ENCODE measurements around the gene GNG7.

Gene GNG7

GRCh38 chr19:2550431-2551171 lies 151.9 kb downstream of the GNG7 start:
- Histone ChIP-seq H3K4me2 (ENCODE audit: insufficient read depth, low read length, poor library complexity, severe bottlenecking) (no peak overlapping the region), H3K27me3 (ENCODE audit: control insufficient read depth in 3 of 3, insufficient read depth in 3 of 3, low read depth in 1 of 3, low read length in 3 of 3) (no peaks in the 10 kb centered on the region), H3K4me1 (ENCODE audit: control insufficient read depth in 2 of 2, insufficient read depth in 1 of 2, low read depth in 1 of 2, low read length in 2 of 2) (peaks cover 13 to 20% of the 10 kb centered on the region in 2 donors), H4K8ac (ENCODE audit: low read depth, low read length) (peak overlapping the region; percentile 29), H3K23ac (ENCODE audit: low read depth, low read length, poor library complexity) (no peak overlapping the region), H3K14ac (ENCODE audit: low read length) (no peak overlapping the region), H4K91ac (ENCODE audit: low read depth, low read length, poor library complexity) (no peak overlapping the region), H3K9ac (ENCODE audit: low read depth, low read length, poor library complexity) (no peak overlapping the region), H2BK5ac (ENCODE audit: low read length) (peak overlapping the region; percentile 11), H3K79me1 (ENCODE audit: low read depth, low read length) (no peaks in the 10 kb centered on the region), H3K36me3 (replicated peaks in 1 of 2; ENCODE audit: control insufficient read depth in 2 of 2, insufficient read depth in 2 of 2, low read length in 2 of 2) (no peaks in the 10 kb centered on the region), H3K9me3 (replicated peaks in 1 of 2; ENCODE audit: control insufficient read depth in 2 of 2, insufficient read depth in 1 of 2, low read depth in 1 of 2, low read length in 2 of 2) (peaks cover 0 to 2% of the 10 kb centered on the region in 2 donors), H3K4me3 (ENCODE audit: low read length in 2 of 2) (no peak overlapping the region), H2BK120ac (ENCODE audit: low read depth, low read length) (peak overlapping the region; percentile 66), H2BK12ac (ENCODE audit: low read length) (peak overlapping the region; percentile 59), H2AK5ac (ENCODE audit: low read depth, low read length) (peak overlapping the region; percentile 89), H3K4ac (ENCODE audit: low read length) (no peak overlapping the region), H3K27ac (replicated peaks; ENCODE audit: low read length) (no peak overlapping the region), H2BK15ac (ENCODE audit: low read length) (peak overlapping the region; percentile 45), H3K18ac (ENCODE audit: low read length) (peak overlapping the region; percentile 60), H2AFZ (ENCODE audit: low read length) (no peak overlapping the region)
- no CpG with 5 or more reads among the region's 21 CpGs for WGBS, 2 donors (ENCODE audit: extremely low coverage in 2 of 2, insufficient read length in 2 of 2, insufficient replicate concordance in 1 of 2)
- no peak for DNase-seq (ENCODE audit: low spot score)

GRCh38 chr19:2549701-2550191 lies 152.7 kb downstream of the GNG7 start:
- Histone ChIP-seq H4K91ac (ENCODE audit: low read depth, low read length, poor library complexity) (no peak overlapping the region), H3K18ac (ENCODE audit: low read length) (no peak overlapping the region), H3K4me2 (ENCODE audit: insufficient read depth, low read length, poor library complexity, severe bottlenecking) (no peak overlapping the region), H3K9me3 (replicated peaks in 1 of 2; ENCODE audit: control insufficient read depth in 2 of 2, insufficient read depth in 1 of 2, low read depth in 1 of 2, low read length in 2 of 2) (peaks cover 0 to 2% of the 10 kb centered on the region in 2 donors), H3K23ac (ENCODE audit: low read depth, low read length, poor library complexity) (no peak overlapping the region), H3K4me3 (ENCODE audit: low read length in 2 of 2) (peak overlapping the region in 1 of 2 donors; percentile 17), H2BK120ac (ENCODE audit: low read depth, low read length) (peak overlapping the region; percentile 87), H3K9ac (ENCODE audit: low read depth, low read length, poor library complexity) (no peak overlapping the region), H3K36me3 (replicated peaks in 1 of 2; ENCODE audit: control insufficient read depth in 2 of 2, insufficient read depth in 2 of 2, low read length in 2 of 2) (no peaks in the 10 kb centered on the region), H3K27me3 (ENCODE audit: control insufficient read depth in 3 of 3, insufficient read depth in 3 of 3, low read depth in 1 of 3, low read length in 3 of 3) (peaks cover 0 to 2% (median 0%) of the 10 kb centered on the region in 3 experiments), H3K27ac (replicated peaks; ENCODE audit: low read length) (no peak overlapping the region), H2BK15ac (ENCODE audit: low read length) (peak overlapping the region; percentile 37), H3K14ac (ENCODE audit: low read length) (no peak overlapping the region), H2BK12ac (ENCODE audit: low read length) (no peak overlapping the region), H3K79me1 (ENCODE audit: low read depth, low read length) (no peaks in the 10 kb centered on the region), H2AFZ (ENCODE audit: low read length) (no peak overlapping the region), H2AK5ac (ENCODE audit: low read depth, low read length) (no peak overlapping the region), H3K4ac (ENCODE audit: low read length) (no peak overlapping the region), H4K8ac (ENCODE audit: low read depth, low read length) (peak overlapping the region; percentile 17), H3K4me1 (ENCODE audit: control insufficient read depth in 2 of 2, insufficient read depth in 1 of 2, low read depth in 1 of 2, low read length in 2 of 2) (peaks cover 13 to 18% of the 10 kb centered on the region in 2 donors), H2BK5ac (ENCODE audit: low read length) (no peak overlapping the region)
- DNase-seq (ENCODE audit: low spot score) = no peak
- WGBS, 2 donors (ENCODE audit: extremely low coverage in 2 of 2, insufficient read length in 2 of 2, insufficient replicate concordance in 1 of 2) = no CpG with 5 or more reads among the region's 11 CpGs

GRCh38 chr19:2548966-2549365 lies 153.5 kb downstream of the GNG7 start:
- no CpG with 5 or more reads among the region's 11 CpGs for WGBS, 2 donors (ENCODE audit: extremely low coverage in 2 of 2, insufficient read length in 2 of 2, insufficient replicate concordance in 1 of 2)
- H3K36me3 ChIP-seq (replicated peaks in 1 of 2; ENCODE audit: control insufficient read depth in 2 of 2, insufficient read depth in 2 of 2, low read length in 2 of 2) = no peaks in the 10 kb centered on the region
- no peak overlapping the region for H3K27ac ChIP-seq (replicated peaks; ENCODE audit: low read length)
- H3K18ac ChIP-seq (ENCODE audit: low read length) = no peak overlapping the region
- H3K79me1 ChIP-seq (ENCODE audit: low read depth, low read length) = no peaks in the 10 kb centered on the region
- H2BK5ac ChIP-seq (ENCODE audit: low read length) = no peak overlapping the region
- no peak overlapping the region for H4K8ac ChIP-seq (ENCODE audit: low read depth, low read length)
- H3K9ac ChIP-seq (ENCODE audit: low read depth, low read length, poor library complexity) = no peak overlapping the region
- H2BK12ac ChIP-seq (ENCODE audit: low read length) = no peak overlapping the region
- no peak overlapping the region for H3K4me2 ChIP-seq (ENCODE audit: insufficient read depth, low read length, poor library complexity, severe bottlenecking)
- peak overlapping the region; percentile 19 for H2BK15ac ChIP-seq (ENCODE audit: low read length)
- no peak overlapping the region for H3K23ac ChIP-seq (ENCODE audit: low read depth, low read length, poor library complexity)
- H2BK120ac ChIP-seq (ENCODE audit: low read depth, low read length) = no peak overlapping the region
- H2AFZ ChIP-seq (ENCODE audit: low read length) = no peak overlapping the region
- no peak overlapping the region for H4K91ac ChIP-seq (ENCODE audit: low read depth, low read length, poor library complexity)
- DNase-seq (ENCODE audit: low spot score) = no peak
- peaks cover 0 to 2% of the 10 kb centered on the region in 2 donors for H3K9me3 ChIP-seq (replicated peaks in 1 of 2; ENCODE audit: control insufficient read depth in 2 of 2, insufficient read depth in 1 of 2, low read depth in 1 of 2, low read length in 2 of 2)
- peak overlapping the region; percentile 4 for H2AK5ac ChIP-seq (ENCODE audit: low read depth, low read length)
- no peak overlapping the region for H3K14ac ChIP-seq (ENCODE audit: low read length)
- H3K4me3 ChIP-seq (ENCODE audit: low read length in 2 of 2) = peak overlapping the region in 1 of 2 donors; percentile 9
- peaks cover 15 to 23% of the 10 kb centered on the region in 2 donors for H3K4me1 ChIP-seq (ENCODE audit: control insufficient read depth in 2 of 2, insufficient read depth in 1 of 2, low read depth in 1 of 2, low read length in 2 of 2)
- H3K27me3 ChIP-seq (ENCODE audit: control insufficient read depth in 3 of 3, insufficient read depth in 3 of 3, low read depth in 1 of 3, low read length in 3 of 3) = peaks cover 0 to 3% (median 0%) of the 10 kb centered on the region in 3 experiments
- H3K4ac ChIP-seq (ENCODE audit: low read length) = no peak overlapping the region

GRCh38 chr19:2547721-2548120 lies 154.8 kb downstream of the GNG7 start:
- no CpG with 5 or more reads among the region's 9 CpGs for WGBS, 2 donors (ENCODE audit: extremely low coverage in 2 of 2, insufficient read length in 2 of 2, insufficient replicate concordance in 1 of 2)
- Histone ChIP-seq H4K91ac (ENCODE audit: low read depth, low read length, poor library complexity) (peak overlapping the region; percentile 81), H3K14ac (ENCODE audit: low read length) (no peak overlapping the region), H3K4me1 (ENCODE audit: control insufficient read depth in 2 of 2, insufficient read depth in 1 of 2, low read depth in 1 of 2, low read length in 2 of 2) (peaks cover 21 to 30% of the 10 kb centered on the region in 2 donors), H2AK5ac (ENCODE audit: low read depth, low read length) (peak overlapping the region; percentile 99), H3K18ac (ENCODE audit: low read length) (peak overlapping the region; percentile 83), H2BK15ac (ENCODE audit: low read length) (peak overlapping the region; percentile 97), H2BK120ac (ENCODE audit: low read depth, low read length) (no peak overlapping the region), H3K4me3 (ENCODE audit: low read length in 2 of 2) (no peak overlapping the region), H3K4ac (ENCODE audit: low read length) (peak overlapping the region; percentile 26), H2AFZ (ENCODE audit: low read length) (no peak overlapping the region), H4K8ac (ENCODE audit: low read depth, low read length) (peak overlapping the region; percentile 48), H2BK5ac (ENCODE audit: low read length) (peak overlapping the region; percentile 88), H3K27ac (replicated peaks; ENCODE audit: low read length) (no peak overlapping the region), H3K9ac (ENCODE audit: low read depth, low read length, poor library complexity) (no peak overlapping the region), H3K27me3 (ENCODE audit: control insufficient read depth in 3 of 3, insufficient read depth in 3 of 3, low read depth in 1 of 3, low read length in 3 of 3) (peaks cover 0 to 3% (median 0%) of the 10 kb centered on the region in 3 experiments), H2BK12ac (ENCODE audit: low read length) (peak overlapping the region; percentile 82), H3K79me1 (ENCODE audit: low read depth, low read length) (no peaks in the 10 kb centered on the region), H3K36me3 (replicated peaks in 1 of 2; ENCODE audit: control insufficient read depth in 2 of 2, insufficient read depth in 2 of 2, low read length in 2 of 2) (no peaks in the 10 kb centered on the region), H3K4me2 (ENCODE audit: insufficient read depth, low read length, poor library complexity, severe bottlenecking) (no peak overlapping the region), H3K9me3 (replicated peaks in 1 of 2; ENCODE audit: control insufficient read depth in 2 of 2, insufficient read depth in 1 of 2, low read depth in 1 of 2, low read length in 2 of 2) (peaks cover 0 to 2% of the 10 kb centered on the region in 2 donors), H3K23ac (ENCODE audit: low read depth, low read length, poor library complexity) (peak overlapping the region; percentile 92)
- DNase-seq (ENCODE audit: low spot score) = no peak

Data from neuronal stem cell (in vitro differentiated cells).